GM12878 (cell line): ENCODE data around the gene RANBP1. TPM values are rescaled to one million over a fixed set of nuclear protein-coding genes. Genes with fewer than 3 reads are reported as not detected.

Experiments used
- ATAC-seq: fragments of 200-7000 bp; cut with Tn5 transposase; 3 replicates; pipeline ENCODE4 v1.9.1; 2020; ENCODE audit warnings: mild to moderate bottlenecking, moderate library complexity
- BruUV-seq: library from RNA; stranded (reverse); fragments of 400-500 nt; replicated peaks from 2 replicates; lab custom pipeline; 2021; lab: Mats Ljungman, UMichigan
- CTCF ChIA-PET: fragments of 300-600 bp; sonication (Branson Sonifier 250); formaldehyde crosslinking; extraction: SDS; loops from one replicate; lab custom pipeline; 2021; ENCODE audit warnings: inconsistent platforms; lab: Yijun Ruan, JAX
- POLR2A ChIA-PET: fragments of 350-600 bp; formaldehyde crosslinking; extraction: SDS; loops from one replicate; lab custom pipeline; 2021; ENCODE audit warnings: inconsistent platforms; lab: Charles Lee
- RAD21 ChIA-PET: fragments of 300-600 bp; sonication (Branson Sonifier 250); formaldehyde crosslinking; loops from one replicate; lab custom pipeline; 2023; ENCODE audit warnings: antibody characterized with exemption; ENCODE audit not compliant: unreplicated experiment; lab: Charles Lee
- SMC1A ChIA-PET: fragments of 300-600 bp; sonication (Branson Sonifier 250); formaldehyde crosslinking; loops from one replicate; lab custom pipeline; 2023; ENCODE audit not compliant: unreplicated experiment, uncharacterized antibody; lab: Charles Lee
- DNase-seq: peaks from one replicate; pipeline ENCODE4 v3.0.0-alpha.2; 2011; ENCODE audit warnings: low read depth, low spot score
- FAIRE-seq: peaks from 3 replicates; lab custom pipeline; 2011; peaks lifted over from hg19 to GRCh38; lab: Jason Lieb, UNC
- H2AFZ ChIP-seq: 2 replicates; pipeline ENCODE4 v1.6.0; 2011; ENCODE audit warnings: low read depth, low read length, control low read depth; ENCODE audit not compliant: control insufficient read depth
- H3K27ac ChIP-seq: 2 replicates; pipeline ENCODE4 v1.5.1; 2011; ENCODE audit warnings: control low read depth; ENCODE audit not compliant: control insufficient read depth, insufficient read depth
- H3K27me3 ChIP-seq, 2 experiments: replicated peaks in 1 of 2; 2 replicates each; pipeline versions ENCODE4 v1.6.0 to v1.6.1; 2011; ENCODE audit warnings: low read length in 1 of 2; ENCODE audit not compliant: control insufficient read depth in 2 of 2, insufficient read depth in 2 of 2
- H3K36me3 ChIP-seq, 2 experiments: 2 replicates each; pipeline ENCODE4 v1.5.1; 2011; ENCODE audit warnings: low read length in 1 of 2; ENCODE audit not compliant: control insufficient read depth in 2 of 2, insufficient read depth in 2 of 2
- H3K4me1 ChIP-seq: 2 replicates; pipeline ENCODE4 v1.6.1; 2011; ENCODE audit warnings: mild to moderate bottlenecking, low read length, moderate library complexity, mixed read lengths; ENCODE audit not compliant: control insufficient read depth, insufficient read depth
- H3K4me2 ChIP-seq: 2 replicates; pipeline ENCODE4 v1.6.0; 2011; ENCODE audit warnings: control low read depth; ENCODE audit not compliant: control insufficient read depth, insufficient read depth
- H3K4me3 ChIP-seq: fragments of 200-600 bp; sonication (generic); 2 replicates; pipeline ENCODE4 v1.5.1; 2016
- H3K79me2 ChIP-seq: 2 replicates; pipeline ENCODE4 v1.6.0; 2011; ENCODE audit warnings: low read length; ENCODE audit not compliant: control insufficient read depth, insufficient read depth
- H3K9ac ChIP-seq: 2 replicates; pipeline ENCODE4 v1.8.0; 2011; ENCODE audit warnings: low read length, control low read depth, mixed read lengths; ENCODE audit not compliant: control insufficient read depth, insufficient read depth
- H3K9me3 ChIP-seq: replicated peaks from 3 replicates; pipeline ENCODE4 v1.5.1; 2011; ENCODE audit warnings: mild to moderate bottlenecking, low read length; ENCODE audit not compliant: control insufficient read depth, insufficient read depth
- H4K20me1 ChIP-seq: 2 replicates; pipeline ENCODE4 v1.6.0; 2011; ENCODE audit not compliant: control insufficient read depth, insufficient read depth
- CEBPB ChIP-seq, 2 experiments: fragments of 150-350 bp in 1 of 2; IDR thresholded peaks; 2 replicates each; pipeline ENCODE4 v1.6.1; 2012 to 2014; ENCODE audit warnings: low read depth in 2 of 2, low read length in 2 of 2, borderline replicate concordance in 1 of 2, inconsistent platforms in 1 of 2
- DPF2 ChIP-seq: fragments of 450-650 bp; IDR thresholded peaks from 2 replicates; pipeline ENCODE4 v1.6.1; 2017; ENCODE audit warnings: mild to moderate bottlenecking
- IKZF1 ChIP-seq: fragments of 450-650 bp; conservative IDR thresholded peaks from 2 replicates; pipeline ENCODE4 v1.6.1; 2017; ENCODE audit warnings: antibody characterized with exemption, mild to moderate bottlenecking
- MEF2B ChIP-seq: fragments of 450-650 bp; IDR thresholded peaks from 2 replicates; pipeline ENCODE4 v1.6.1; 2018; ENCODE audit warnings: mild to moderate bottlenecking, moderate library complexity; ENCODE audit not compliant: partially characterized antibody, poor library complexity, severe bottlenecking
- MLLT1 ChIP-seq: fragments of 450-650 bp; IDR thresholded peaks from 2 replicates; pipeline ENCODE4 v1.6.1; 2016; ENCODE audit warnings: mild to moderate bottlenecking
- MXI1 ChIP-seq: fragments of 150-350 bp; IDR thresholded peaks from 2 replicates; pipeline ENCODE4 v1.6.1; 2011; ENCODE audit warnings: low read depth, mild to moderate bottlenecking, inconsistent platforms, low read length, improper control_type of control experiment
- MYB ChIP-seq: fragments of 150-350 bp; IDR thresholded peaks from 2 replicates; pipeline ENCODE4 v1.6.1; 2014; ENCODE audit warnings: mild to moderate bottlenecking, low read depth, low read length, borderline replicate concordance
- PKNOX1 ChIP-seq: fragments of 450-650 bp; IDR thresholded peaks from 2 replicates; pipeline ENCODE4 v1.6.1; 2016; ENCODE audit warnings: mild to moderate bottlenecking
- RELB ChIP-seq: fragments of 450-650 bp; IDR thresholded peaks from 2 replicates; pipeline ENCODE4 v1.6.1; 2017; ENCODE audit warnings: low read depth, mild to moderate bottlenecking, moderate library complexity
- SP1 ChIP-seq: IDR thresholded peaks from one replicate; pipeline ENCODE4 v1.6.1; 2011; ENCODE audit warnings: low read depth, low read length
- TBL1XR1 ChIP-seq: IDR thresholded peaks from 2 replicates; pipeline ENCODE4 v1.6.1; 2012; ENCODE audit warnings: low read depth, low read length, improper control_type of control experiment
- YBX1 ChIP-seq: fragments of 450-650 bp; IDR thresholded peaks from 2 replicates; pipeline ENCODE4 v1.6.1; 2016; ENCODE audit warnings: antibody characterized with exemption
- ZBTB33 ChIP-seq: fragments of 450-650 bp; IDR thresholded peaks from 2 replicates; pipeline ENCODE4 v1.6.1; 2017; ENCODE audit warnings: mild to moderate bottlenecking
- WGBS: methylation state at CpG from one replicate; pipeline ENCODE4 v1.1.6; 2016; ENCODE audit warnings: low lambda C conversion rate; ENCODE audit not compliant: insufficient replicate concordance, insufficient coverage; ENCODE audit errors: missing lambda C conversion rate; 5-methylcytosine and 5-hydroxymethylcytosine counted together
- in situ Hi-C: fragments of 300-500 bp; cut with MboI; formaldehyde crosslinking; loops from 9 replicates; pipeline ENCODE4 v1.14.3; 2018; ENCODE audit warnings: mixed read lengths
- intact Hi-C: fragments of 100-400 bp; cut with micrococcal nuclease; formaldehyde crosslinking; loops from one replicate; pipeline ENCODE4 v1.14.2; 2022; ENCODE audit not compliant: unreplicated experiment
- polyA plus RNA-seq, 11 experiments: library from polyadenylated mRNA; depleted of rRNA in 4 of 11; unstranded in 6 of 11; stranded (reverse) in 5 of 11; fragments of >200 nt; fragmentation: Nextera tagmentation in 4 of 11; fragmentation: Illumina TruSeq in 1 of 11; extraction: Ambion mirVana in 4 of 11; extraction: Trizol in 1 of 11; gene quantifications; 1 replicate in 1 of 11; 2 replicates in 10 of 11; pipeline versions ENCODE4 v1.2.1 to v1.2.3, GENCODE V29; 2011 to 2016; ENCODE audit warnings: inconsistent platforms in 2 of 11, missing spikeins in 2 of 11, low read depth in 1 of 11
- total RNA-seq, 4 experiments: library from RNA; depleted of rRNA in 3 of 4; stranded (reverse); fragments of >200 nt in 3 of 4; fragmentation: Illumina TruSeq in 1 of 4; extraction: Trizol in 1 of 4; gene quantifications; 2 replicates each; pipeline versions ENCODE4 v1.2.1 to v1.2.3, GENCODE V29; 2013 to 2021

The RANBP1 gene
- total and polyA plus RNA-seq, 10 of the 15 experiments (the other 5 are each of a cell fraction or from before 2014, with no cell fraction given) = 55.3 to 808 (median 394) TPM

GRCh38 chr22:20086101-20086599, 29.8 kb upstream of the RANBP1 start:
- CTCF ChIA-PET = no interaction called here
- in situ Hi-C loops = no loop called here

More at GRCh38 chr22:20086101-20086599, 29.8 kb upstream of the RANBP1 start:
- BruUV-seq = no TSS peak
- H4K20me1 ChIP-seq = no peaks in the 10 kb centered on the region
- no peak overlapping the region for H2AFZ ChIP-seq
- H3K9ac ChIP-seq = no peak overlapping the region
- no peak for DNase-seq
- ChIA-PET RAD21 (no interaction called here), POLR2A (interaction anchor here (0.8 kb wide), 1 partner anchor 10 kb away, joined by 3 read pairs; no protein-coding TSS in a partner anchor), SMC1A (no interaction called here)
- H3K27ac ChIP-seq = no peak overlapping the region
- 97% methylated on average over 24 of the region's 24 CpGs for WGBS
- no peaks in the 10 kb centered on the region for H3K27me3 ChIP-seq
- peaks cover 7% of the 10 kb centered on the region for H3K4me1 ChIP-seq
- no peak overlapping the region for H3K4me3 ChIP-seq
- peaks cover 23 to 31% of the 10 kb centered on the region in 2 experiments for H3K36me3 ChIP-seq
- intact Hi-C loops = no loop called here
- ATAC-seq = no peak
- no peak overlapping the region for H3K4me2 ChIP-seq
- peaks cover 42% of the 10 kb centered on the region for H3K79me2 ChIP-seq
- FAIRE-seq = no peak
- H3K9me3 ChIP-seq = no peaks in the 10 kb centered on the region
- TF ChIP-seq TBL1XR1 (no peak), MEF2B (no peak), MYB (no peak), PKNOX1 (no peak), SP1 (no peak), DPF2 (no peak), RELB (no peak), ZBTB33 (no peak), IKZF1 (no peak), MXI1 (no peak), YBX1 (no peak), MLLT1 (no peak), CEBPB (IDR thresholded peaks at IDR 0.05; ENCODE audit: borderline replicate concordance in 1 of 2, low read depth in 2 of 2, low read length in 2 of 2) (no peak)
